Breast epithelium (tissue), 4 donors: ENCODE results near the gene MLLT10. TPM values are rescaled to one million over a fixed set of nuclear protein-coding genes. Genes with fewer than 3 reads are reported as not detected.

Experiments
- DNase-seq, 2 donors: peaks; one replicate each; pipeline ENCODE4 v3.0.0-alpha.2; 2019; ENCODE audit warnings: low spot score in 2 of 2
- H3K27ac ChIP-seq, 2 donors: fragments of 200-600 bp; sonication (generic) in 1 of 2; one replicate each; pipeline ENCODE4 v1.5.1; 2016 to 2019; ENCODE audit warnings: mild to moderate bottlenecking in 1 of 2
- H3K27me3 ChIP-seq, 2 donors: fragments of 200-600 bp; sonication (generic) in 1 of 2; one replicate each; pipeline versions ENCODE4 v1.5.1 to v1.6.0; 2017 to 2019; ENCODE audit warnings: control low read depth in 1 of 2, mild to moderate bottlenecking in 1 of 2
- H3K36me3 ChIP-seq: fragments of 200-600 bp; one replicate; pipeline ENCODE4 v1.5.1; 2019
- H3K4me1 ChIP-seq, 2 donors: fragments of 200-600 bp; sonication (generic); one replicate each; pipeline ENCODE4 v1.5.1; 2016 to 2019; ENCODE audit warnings: control low read depth in 1 of 2
- H3K4me3 ChIP-seq, 3 donors: fragments of 200-600 bp; sonication (generic); 1 replicate in 2 of 3; 2 replicates in 1 of 3; pipeline ENCODE4 v1.5.1; 2016 to 2019; ENCODE audit warnings: mild to moderate bottlenecking in 3 of 3, moderate library complexity in 2 of 3
- H3K9me3 ChIP-seq, 2 donors: fragments of 200-600 bp; sonication (generic) in 1 of 2; one replicate each; pipeline ENCODE4 v1.5.1; 2016 to 2019; ENCODE audit warnings: control low read depth in 1 of 2
- POLR2A ChIP-seq: fragments of 450-650 bp; IDR thresholded peaks from one replicate; pipeline ENCODE4 v1.6.1; 2016; ENCODE audit warnings: antibody characterized with exemption, mild to moderate bottlenecking, moderate library complexity
- POLR2AphosphoS5 ChIP-seq, 3 donors: sonication (generic); formaldehyde crosslinking; IDR thresholded peaks; one replicate each; pipeline ENCODE4 v1.6.1; 2017; ENCODE audit warnings: antibody characterized with exemption in 3 of 3
- intact Hi-C: fragments of 100-400 bp; cut with DNase I; formaldehyde crosslinking; loops from one replicate; pipeline ENCODE4 v1.15.1; 2023; ENCODE audit warnings: low total_unique reads
- total RNA-seq, 3 donors: library from RNA; depleted of rRNA; stranded (reverse); fragments of >200 nt; gene quantifications; one replicate each; pipeline ENCODE4 v1.1.0, GENCODE V29; 2016
- TF ChIP-seq, protein P1 (sequence below), 3 donors: fragments of 450-650 bp; IDR thresholded peaks; one replicate each; pipeline ENCODE4 v1.5.1; 2016 to 2017; ENCODE audit warnings: antibody characterized with exemption in 3 of 3, mild to moderate bottlenecking in 3 of 3, moderate library complexity in 3 of 3

The MLLT10 gene
- total RNA-seq, 3 donors from 2014 or later: 45.6 to 74.6 (median 58.0) TPM

DNA sequence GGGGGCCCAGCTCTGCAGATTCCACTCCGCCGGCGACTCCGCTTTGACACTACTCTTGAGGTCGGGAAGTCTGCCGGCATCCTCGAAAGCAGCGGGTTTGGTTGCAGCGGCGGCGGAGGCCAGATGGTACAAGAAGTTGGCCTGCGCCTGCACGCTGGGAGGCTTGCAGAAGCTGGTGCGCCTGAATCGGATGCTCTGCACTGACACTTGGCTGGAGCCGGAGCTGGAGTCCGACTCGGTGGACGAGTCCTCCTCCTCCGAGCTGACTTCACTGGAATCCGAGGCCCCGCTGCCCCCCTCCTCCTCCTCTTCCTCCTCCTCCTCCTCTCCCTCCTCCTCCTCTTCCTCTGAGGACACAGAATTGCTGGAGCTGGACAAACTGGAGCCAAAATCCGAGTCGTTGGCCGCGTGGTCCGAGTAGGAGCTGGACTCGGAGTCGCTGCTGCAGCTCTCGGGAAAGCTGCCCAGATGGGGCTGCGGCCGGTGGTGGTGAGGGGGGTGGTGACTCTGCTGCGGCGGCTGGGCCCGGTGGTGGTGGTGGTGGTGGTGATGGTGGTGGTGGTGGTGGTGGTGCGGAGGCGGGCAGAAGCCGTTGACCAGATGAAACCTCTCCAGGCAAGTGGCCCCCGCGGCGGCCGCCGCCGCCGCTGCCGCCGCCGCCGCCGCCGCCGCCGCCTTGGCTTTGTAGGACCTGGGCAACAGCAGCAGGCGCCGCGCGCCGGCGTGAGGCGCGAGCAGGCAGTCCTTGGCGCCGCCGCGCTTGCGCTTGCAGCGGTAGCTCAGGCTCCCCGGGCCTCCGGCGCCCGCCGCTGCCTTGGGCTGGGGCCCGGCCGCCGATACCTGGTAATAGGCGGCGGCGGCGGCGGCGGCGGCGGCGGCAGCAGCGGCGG is 17.5 kb upstream of the MLLT10 start:
- Histone ChIP-seq H3K27me3 (peaks cover 0 to 18% of the 10 kb centered on the region in 2 donors), H3K36me3 (no peaks in the 10 kb centered on the region), H3K4me3 (peak overlapping the region; percentile 54 to 76 (median 66)), H3K9me3 (no peaks in the 10 kb centered on the region), H3K27ac (peak overlapping the region; percentile 36 to 81), H3K4me1 (peaks cover 0 to 6% of the 10 kb centered on the region in 2 donors)
- TF ChIP-seq POLR2A (no peak), POLR2AphosphoS5 (IDR thresholded peaks at IDR 0.05) (no peak)
- TF ChIP-seq, protein P1, sequence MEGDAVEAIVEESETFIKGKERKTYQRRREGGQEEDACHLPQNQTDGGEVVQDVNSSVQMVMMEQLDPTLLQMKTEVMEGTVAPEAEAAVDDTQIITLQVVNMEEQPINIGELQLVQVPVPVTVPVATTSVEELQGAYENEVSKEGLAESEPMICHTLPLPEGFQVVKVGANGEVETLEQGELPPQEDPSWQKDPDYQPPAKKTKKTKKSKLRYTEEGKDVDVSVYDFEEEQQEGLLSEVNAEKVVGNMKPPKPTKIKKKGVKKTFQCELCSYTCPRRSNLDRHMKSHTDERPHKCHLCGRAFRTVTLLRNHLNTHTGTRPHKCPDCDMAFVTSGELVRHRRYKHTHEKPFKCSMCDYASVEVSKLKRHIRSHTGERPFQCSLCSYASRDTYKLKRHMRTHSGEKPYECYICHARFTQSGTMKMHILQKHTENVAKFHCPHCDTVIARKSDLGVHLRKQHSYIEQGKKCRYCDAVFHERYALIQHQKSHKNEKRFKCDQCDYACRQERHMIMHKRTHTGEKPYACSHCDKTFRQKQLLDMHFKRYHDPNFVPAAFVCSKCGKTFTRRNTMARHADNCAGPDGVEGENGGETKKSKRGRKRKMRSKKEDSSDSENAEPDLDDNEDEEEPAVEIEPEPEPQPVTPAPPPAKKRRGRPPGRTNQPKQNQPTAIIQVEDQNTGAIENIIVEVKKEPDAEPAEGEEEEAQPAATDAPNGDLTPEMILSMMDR (IDR thresholded peaks at IDR 0.05): no peak
- no peak for DNase-seq
- intact Hi-C loops: loop anchor here (10.0 kb wide), 1 partner anchor 1672 kb away; no protein-coding TSS in a partner anchor

DNA sequence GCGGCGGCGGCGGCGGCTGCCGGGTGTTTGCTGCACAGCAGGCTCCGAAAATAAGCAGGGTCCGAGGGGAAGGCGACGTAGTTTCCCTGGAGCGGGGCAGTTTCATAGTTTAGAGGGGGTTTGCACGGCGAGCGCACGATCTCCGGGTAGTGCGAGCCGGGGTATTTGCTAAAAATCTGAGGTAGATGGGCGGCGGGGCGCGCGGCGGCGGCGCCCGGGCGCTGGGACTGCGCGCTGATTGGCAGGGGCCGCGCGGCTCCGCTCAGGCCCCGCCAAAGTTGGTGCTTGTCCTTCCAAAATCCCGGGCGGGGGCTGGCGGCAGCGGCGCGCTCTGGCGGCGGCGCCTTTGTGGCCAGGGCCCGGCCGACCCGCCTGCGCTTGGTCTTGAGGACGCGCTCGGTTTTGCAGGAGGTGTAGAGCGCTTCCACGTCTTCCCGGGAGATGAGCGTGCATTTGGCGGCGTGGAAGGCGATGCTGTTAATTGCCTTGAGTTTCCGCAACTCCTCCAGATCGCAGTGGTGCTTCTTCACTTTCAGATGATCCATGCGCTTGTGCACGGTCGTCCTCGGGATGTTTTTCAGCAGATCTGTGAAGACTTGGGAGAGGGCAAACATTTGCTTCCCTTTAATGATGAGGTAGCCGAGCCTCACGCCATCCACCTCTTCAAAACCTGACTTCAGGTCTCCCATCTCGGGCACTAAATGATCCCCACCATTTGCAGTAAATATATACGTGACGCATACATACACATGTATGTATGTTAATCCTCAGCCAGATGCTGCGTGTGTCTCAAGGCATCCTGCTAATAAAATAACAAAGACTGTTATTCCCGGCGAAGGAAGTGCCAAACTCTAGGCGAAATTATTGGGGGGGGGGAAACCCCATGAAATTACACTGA is 16.6 kb upstream of the MLLT10 start:
- H3K4me1 ChIP-seq: peaks cover 0 to 6% of the 10 kb centered on the region in 2 donors
- no peaks in the 10 kb centered on the region for H3K9me3 ChIP-seq
- H3K36me3 ChIP-seq: no peaks in the 10 kb centered on the region
- H3K27me3 ChIP-seq: peaks cover 0 to 16% of the 10 kb centered on the region in 2 donors
- no peak for DNase-seq
- peak overlapping the region; percentile 54 to 76 (median 66) for H3K4me3 ChIP-seq
- H3K27ac ChIP-seq: peak overlapping the region; percentile 79 to 81
- intact Hi-C loops: loop anchor here (10.0 kb wide), 1 partner anchor 1673 kb away; no protein-coding TSS in a partner anchor
- peak in 1 of 3 donors; percentile 32 for TF ChIP-seq POLR2AphosphoS5 (IDR thresholded peaks at IDR 0.05)
- TF ChIP-seq, protein P1 (IDR thresholded peaks at IDR 0.05): no peak

DNA sequence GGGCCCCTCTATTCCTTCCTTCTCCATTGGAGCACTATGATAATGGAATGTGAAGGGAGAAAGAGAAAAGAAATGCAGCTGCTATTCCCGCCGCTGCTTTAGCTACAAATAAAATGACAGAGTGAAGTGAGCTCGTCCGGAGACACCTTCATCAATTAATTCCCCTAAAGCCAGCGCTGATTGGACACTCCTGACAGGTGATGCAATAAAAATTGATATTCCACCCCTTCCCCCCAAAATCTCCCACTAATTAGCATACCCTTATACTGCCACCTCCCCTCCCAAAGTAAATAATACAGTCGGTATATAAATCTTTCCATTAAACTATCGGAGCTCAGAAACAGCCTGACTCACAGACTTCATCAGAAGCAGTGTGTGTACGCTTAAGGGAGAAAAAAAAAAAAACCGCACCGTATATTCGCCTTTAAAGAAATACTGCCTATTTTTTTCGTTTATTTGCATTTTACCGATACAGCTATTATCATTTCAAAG is 15.8 kb upstream of the MLLT10 start:
- H3K4me3 ChIP-seq: peak overlapping the region; percentile 54 to 76 (median 66)
- H3K4me1 ChIP-seq: peaks cover 0 to 6% of the 10 kb centered on the region in 2 donors
- DNase-seq: no peak
- no peak for TF ChIP-seq POLR2A
- no peak for TF ChIP-seq POLR2AphosphoS5 (IDR thresholded peaks at IDR 0.05)
- TF ChIP-seq, protein P1 (IDR thresholded peaks at IDR 0.05): no peak
- H3K9me3 ChIP-seq: no peaks in the 10 kb centered on the region
- H3K27ac ChIP-seq: peak overlapping the region; percentile 79 to 81
- peaks cover 0 to 16% of the 10 kb centered on the region in 2 donors for H3K27me3 ChIP-seq
- no peaks in the 10 kb centered on the region for H3K36me3 ChIP-seq
- intact Hi-C loops: loop anchor here (10.0 kb wide), 1 partner anchor 1673 kb away; no protein-coding TSS in a partner anchor

DNA sequence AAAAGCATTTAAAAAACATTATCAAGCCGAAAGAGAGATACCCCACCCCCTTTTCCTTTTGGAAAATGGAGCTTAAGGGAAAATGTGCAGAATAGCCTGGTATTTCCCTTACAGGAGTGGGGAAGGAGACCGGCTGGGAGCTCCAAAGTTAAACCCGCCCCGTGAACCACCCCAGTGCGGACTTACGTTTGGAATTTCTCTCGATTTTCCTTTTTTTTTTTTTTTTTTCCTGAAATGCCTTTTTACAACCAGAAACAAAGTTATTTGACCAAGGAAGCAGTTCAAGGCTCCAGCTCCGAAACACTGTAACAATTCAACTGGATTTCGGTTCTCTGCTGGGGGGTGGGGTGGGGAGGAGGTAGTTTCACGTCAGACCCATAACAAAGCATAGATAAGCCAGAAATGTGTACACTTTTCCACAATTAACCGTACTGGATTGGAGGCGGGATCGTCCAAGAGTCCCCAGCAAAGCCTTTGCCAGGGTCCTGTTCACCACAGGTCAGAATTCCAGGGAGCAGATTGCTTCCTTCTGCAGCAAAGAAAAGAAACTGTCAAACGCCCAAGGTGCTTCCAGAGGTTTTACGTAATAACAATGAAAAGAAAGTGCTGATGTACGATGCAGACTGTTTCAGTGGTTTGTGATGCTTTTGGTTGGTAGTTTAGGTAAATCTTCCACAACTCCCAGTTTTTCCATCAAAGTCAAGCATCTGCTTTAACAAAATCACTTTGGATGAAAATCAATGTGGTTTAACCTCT is 15.2 kb upstream of the MLLT10 start:
- Histone ChIP-seq H3K4me1 (peaks cover 0 to 6% of the 10 kb centered on the region in 2 donors), H3K4me3 (peak overlapping the region; percentile 54 to 76 (median 66)), H3K27me3 (peaks cover 0 to 16% of the 10 kb centered on the region in 2 donors), H3K27ac (peak overlapping the region; percentile 79 to 81), H3K36me3 (no peaks in the 10 kb centered on the region), H3K9me3 (no peaks in the 10 kb centered on the region)
- intact Hi-C loops: loop anchor here (10.0 kb wide), 1 partner anchor 1674 kb away; no protein-coding TSS in a partner anchor
- DNase-seq: no peak
- TF ChIP-seq POLR2AphosphoS5 (IDR thresholded peaks at IDR 0.05) (no peak), POLR2A (no peak)
- TF ChIP-seq, protein P1 (IDR thresholded peaks at IDR 0.05): no peak
